ENCODE data around the gene SULT4A1.

SULT4A1 gene

GRCh38 chr22:43847376-43848289 lies 14.7 kb downstream of the SULT4A1 start:
- TF ChIP-seq REST (IDR thresholded peaks at IDR 0.05; ENCODE audit: insufficient read depth in 1 of 2, low read depth in 2 of 2, low read length in 2 of 2): no peak
- TF ChIP-seq SIN3A (IDR thresholded peaks at IDR 0.05; ENCODE audit: borderline replicate concordance, insufficient read depth, low read length): no peak
- TF ChIP-seq FOXP2 (optimal IDR thresholded peaks at IDR 0.05; ENCODE audit: borderline replicate concordance, extremely low read depth, extremely low read length, insufficient read depth): no peak
- TF ChIP-seq POLR2AphosphoS5 (IDR thresholded peaks at IDR 0.05; ENCODE audit: low read depth, low read length): no peak
- no peak for TF ChIP-seq TAF1 (IDR thresholded peaks at IDR 0.05; ENCODE audit: borderline replicate concordance, insufficient read depth, low read length)

DNA sequence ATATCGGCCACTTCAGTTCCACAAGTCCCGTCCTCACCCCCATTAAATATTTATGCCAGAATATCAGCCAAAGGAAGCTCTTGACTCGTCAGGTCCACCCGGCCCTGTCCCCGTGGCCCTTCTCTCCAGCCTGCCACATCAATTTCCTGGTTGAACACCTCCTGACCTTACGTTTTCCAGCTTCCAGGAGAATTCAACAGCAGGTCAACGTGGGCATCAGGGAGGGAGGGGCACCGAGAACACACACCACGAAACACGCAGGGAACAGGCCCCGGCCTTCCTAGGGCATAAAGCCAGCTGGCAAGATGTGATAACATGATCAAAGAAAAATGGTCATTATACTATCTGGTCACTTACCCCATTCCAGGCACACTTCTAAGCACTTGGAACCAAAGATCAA lies 15.3 kb downstream of the SULT4A1 start:
- TF ChIP-seq TAF1 (IDR thresholded peaks at IDR 0.05; ENCODE audit: borderline replicate concordance, insufficient read depth, low read length) (no peak), POLR2AphosphoS5 (IDR thresholded peaks at IDR 0.05; ENCODE audit: low read depth, low read length) (no peak), FOXP2 (optimal IDR thresholded peaks at IDR 0.05; ENCODE audit: borderline replicate concordance, extremely low read depth, extremely low read length, insufficient read depth) (no peak), SIN3A (IDR thresholded peaks at IDR 0.05; ENCODE audit: borderline replicate concordance, insufficient read depth, low read length) (no peak), REST (IDR thresholded peaks at IDR 0.05; ENCODE audit: insufficient read depth in 1 of 2, low read depth in 2 of 2, low read length in 2 of 2) (no peak)

DNA sequence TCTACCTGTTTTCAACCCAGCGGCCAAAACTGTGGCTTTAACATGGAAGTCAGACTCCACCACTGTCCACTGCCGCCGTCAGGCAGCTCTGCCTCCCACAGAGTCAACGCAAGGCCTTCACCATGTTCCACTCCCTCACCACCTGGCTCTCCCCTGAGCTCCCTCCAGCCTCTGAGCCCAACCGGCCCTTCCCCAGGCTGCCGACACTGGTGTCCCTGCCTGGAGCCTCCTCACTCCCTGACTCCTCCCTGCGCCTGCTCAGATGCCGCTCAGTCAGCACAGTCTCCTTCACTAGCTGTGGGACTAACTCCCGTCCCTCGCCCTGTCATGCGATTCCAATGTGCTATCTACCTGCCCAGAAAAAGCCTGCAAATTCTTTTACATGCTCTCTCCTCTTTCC lies 16.3 kb downstream of the SULT4A1 start:
- no peak for TF ChIP-seq SIN3A (IDR thresholded peaks at IDR 0.05; ENCODE audit: borderline replicate concordance, insufficient read depth, low read length)
- no peak for TF ChIP-seq FOXP2 (optimal IDR thresholded peaks at IDR 0.05; ENCODE audit: borderline replicate concordance, extremely low read depth, extremely low read length, insufficient read depth)
- no peak for TF ChIP-seq REST (IDR thresholded peaks at IDR 0.05; ENCODE audit: insufficient read depth in 1 of 2, low read depth in 2 of 2, low read length in 2 of 2)
- TF ChIP-seq TAF1 (IDR thresholded peaks at IDR 0.05; ENCODE audit: borderline replicate concordance, insufficient read depth, low read length): no peak
- TF ChIP-seq POLR2AphosphoS5 (IDR thresholded peaks at IDR 0.05; ENCODE audit: low read depth, low read length): no peak

DNA sequence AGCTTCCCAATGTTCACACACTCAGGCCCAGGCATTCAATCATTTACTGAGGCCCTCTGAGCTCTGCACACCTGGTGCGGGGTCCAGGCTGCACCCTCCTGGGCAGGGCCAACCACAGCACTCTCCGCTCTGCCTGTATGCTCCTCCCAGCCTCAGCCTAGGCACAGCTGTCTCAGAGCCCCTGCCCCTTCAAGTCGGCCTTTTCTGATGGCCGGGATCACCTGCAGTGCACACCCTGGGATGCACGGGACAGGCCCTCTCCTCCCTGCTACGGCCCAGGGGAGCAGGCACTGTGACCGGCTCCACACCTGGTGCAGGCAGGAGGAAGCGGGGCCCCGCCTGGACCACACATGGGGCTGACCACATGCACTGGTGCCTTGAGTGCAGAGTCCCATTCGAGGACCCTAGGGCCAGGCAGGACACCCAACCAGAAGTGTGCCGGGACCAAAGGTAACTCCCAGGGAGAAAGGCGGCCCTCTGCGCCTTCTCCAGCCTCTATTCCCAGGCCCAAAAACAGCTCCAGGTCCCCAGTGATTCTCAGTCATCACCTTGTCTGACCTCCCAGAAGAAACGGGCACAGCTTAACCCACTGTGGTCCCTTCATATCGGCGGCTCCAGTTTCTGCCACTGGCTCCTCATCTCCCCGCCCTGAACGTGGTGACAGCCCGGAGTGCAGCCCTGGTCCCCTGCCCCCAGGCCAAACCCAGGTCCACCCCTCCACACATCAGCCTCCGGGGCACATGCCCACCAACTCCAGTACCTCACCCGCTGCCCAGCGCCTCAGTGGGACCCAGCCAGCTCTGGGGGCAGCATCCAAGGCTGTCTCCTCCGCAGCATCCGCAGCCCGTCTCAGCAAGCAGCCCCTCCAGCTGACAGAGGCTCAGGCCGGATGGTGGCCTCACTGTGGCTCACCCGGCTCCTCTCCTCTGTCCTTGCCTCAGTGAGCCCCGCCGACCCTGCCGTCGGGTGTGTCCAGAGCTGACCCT lies 17.5 kb downstream of the SULT4A1 start:
- TF ChIP-seq POLR2AphosphoS5 (IDR thresholded peaks at IDR 0.05; ENCODE audit: low read depth, low read length) (no peak), FOXP2 (optimal IDR thresholded peaks at IDR 0.05; ENCODE audit: borderline replicate concordance, extremely low read depth, extremely low read length, insufficient read depth) (no peak), SIN3A (IDR thresholded peaks at IDR 0.05; ENCODE audit: borderline replicate concordance, insufficient read depth, low read length) (no peak), TAF1 (IDR thresholded peaks at IDR 0.05; ENCODE audit: borderline replicate concordance, insufficient read depth, low read length) (no peak), REST (IDR thresholded peaks at IDR 0.05; ENCODE audit: insufficient read depth in 1 of 2, low read depth in 2 of 2, low read length in 2 of 2) (no peak)

All from PFSK-1 (cell line).